NCI-H524 treated with DMSO at 0.1 percent for 48 hours (cell line): ENCODE data around the gene CACNA2D3.
"Not testable (repeated sequence)": the region's sequence is repeated elsewhere in the genome, so short reads cannot be mapped to it uniquely, and the experiment has no call there.

Experiments used
- DNase-seq: peaks from one replicate; lab custom pipeline; 2025; lab: John Stamatoyannopoulos, UW

CACNA2D3 gene

DNA sequence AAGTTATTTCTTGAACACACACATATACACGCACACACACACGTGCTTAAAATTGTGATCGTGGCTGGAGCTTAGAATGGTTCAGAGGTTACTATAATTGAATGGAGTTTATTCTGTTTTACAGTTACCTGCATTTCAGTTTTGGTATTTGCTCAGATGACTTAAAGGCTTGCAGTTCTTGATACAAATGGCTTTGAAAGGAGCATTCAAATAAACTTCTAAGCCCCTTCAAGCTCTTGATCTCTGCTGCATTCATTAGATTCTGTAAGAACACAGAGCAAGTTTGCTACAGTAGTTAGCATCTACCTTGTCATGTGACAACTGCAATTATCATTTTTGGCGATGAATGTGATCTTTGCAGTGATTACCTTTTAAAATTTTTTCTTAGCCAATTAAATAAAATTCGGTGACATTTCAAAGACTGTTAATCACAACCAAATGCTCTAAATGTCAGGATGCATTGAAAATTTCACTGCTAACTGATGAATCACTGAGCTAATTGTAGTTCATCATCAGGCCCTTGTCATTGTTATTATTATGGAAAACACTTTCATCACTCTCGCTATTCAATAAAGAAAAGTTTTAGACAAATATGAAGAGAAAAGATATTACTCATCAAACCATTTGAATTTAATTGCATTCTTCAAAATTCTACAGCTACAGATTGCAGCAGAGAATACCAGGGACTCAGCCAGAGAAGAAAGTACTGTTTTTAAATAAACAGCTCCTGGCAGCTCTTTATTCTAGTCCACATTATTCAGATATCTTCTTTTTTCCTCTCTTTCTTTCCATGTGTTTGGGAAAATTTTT, 509.4 kb downstream of the CACNA2D3 start:
- no peak for DNase-seq

DNA sequence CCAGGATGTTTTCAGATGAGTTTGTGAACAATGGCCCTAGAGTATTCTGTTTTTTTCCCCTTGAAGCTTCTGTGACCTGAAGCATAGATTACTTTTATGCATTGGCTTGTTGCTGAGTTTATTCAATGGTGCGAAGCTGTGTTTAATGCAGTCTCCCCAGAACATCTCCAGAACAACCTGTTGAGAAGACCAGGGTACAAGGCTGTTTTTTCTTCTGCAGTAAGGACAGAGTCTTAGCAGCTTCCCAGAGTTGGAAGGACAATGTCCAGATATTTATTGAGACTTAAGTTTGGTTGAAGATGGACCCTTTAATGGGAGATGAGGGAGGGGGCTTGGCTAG, 509.9 kb downstream of the CACNA2D3 start:
- DNase-seq: no peak

DNA sequence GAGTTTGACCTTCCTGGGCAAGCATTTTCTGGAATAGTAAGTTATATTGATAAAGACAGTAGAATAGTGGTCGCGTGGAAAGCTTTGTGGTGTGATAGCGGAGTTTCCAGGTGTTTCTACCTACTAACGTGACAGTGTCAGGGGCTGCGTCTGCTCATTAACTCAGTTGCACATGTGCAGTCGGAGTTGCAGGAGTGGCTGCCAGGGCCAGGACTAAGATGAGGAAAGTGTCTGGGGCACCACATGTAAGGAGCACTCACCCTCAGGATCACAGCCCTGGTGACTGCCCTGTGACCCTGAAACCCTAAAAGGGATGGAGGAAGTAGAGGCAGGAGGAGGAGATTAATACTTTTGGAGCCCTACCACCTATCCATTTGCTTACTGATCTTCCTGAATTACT, 510.5 kb downstream of the CACNA2D3 start:
- no peak for DNase-seq

DNA sequence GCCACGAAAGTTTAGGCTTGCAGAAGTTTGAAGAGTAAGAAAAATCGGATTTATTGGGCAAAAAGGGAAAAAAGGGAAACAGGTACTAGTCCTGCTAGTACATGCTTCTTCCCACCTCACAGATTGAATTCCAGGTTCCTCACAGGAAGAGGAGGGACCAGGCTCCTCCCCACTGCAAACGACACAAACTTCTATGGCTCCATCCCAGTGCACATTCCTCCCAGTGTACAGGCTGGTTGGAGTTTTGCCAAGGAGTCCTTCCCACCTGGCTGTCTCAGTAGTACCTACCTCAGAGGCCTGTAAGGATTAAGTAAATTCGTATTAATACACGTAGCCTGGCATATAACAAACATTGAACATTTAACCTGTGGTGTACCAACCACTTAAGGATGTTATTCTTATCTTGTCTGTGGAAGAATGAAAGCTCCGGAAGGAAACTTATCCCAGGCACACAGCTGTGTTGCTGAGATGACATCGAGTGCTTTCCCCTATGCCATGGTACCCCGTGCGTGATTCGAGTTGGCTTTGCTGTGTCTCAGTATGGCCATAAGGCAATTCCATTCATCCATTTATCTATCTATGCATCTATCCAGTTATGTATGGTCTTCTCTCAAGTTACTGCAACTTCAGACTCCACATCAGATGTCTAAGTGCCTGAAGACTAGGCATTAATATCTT, 511.2 kb downstream of the CACNA2D3 start:
- no peak for DNase-seq

DNA sequence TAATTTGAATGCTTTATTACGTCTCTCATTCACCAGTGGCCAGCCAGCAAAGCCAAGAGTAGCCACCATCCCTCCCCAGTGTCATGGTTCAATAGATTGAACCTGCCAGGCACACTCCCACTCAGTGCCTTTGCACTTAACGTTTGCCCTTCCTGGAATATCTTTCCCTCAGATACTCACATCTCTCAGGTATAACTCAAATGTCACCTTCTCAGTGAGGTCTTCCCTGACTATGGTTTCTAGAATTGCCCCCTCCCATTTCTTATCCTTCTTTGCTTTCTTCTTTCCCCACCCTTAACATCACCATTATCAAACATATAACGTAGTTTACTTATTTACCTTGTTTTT, 511.7 kb downstream of the CACNA2D3 start:
- DNase-seq: no peak

DNA sequence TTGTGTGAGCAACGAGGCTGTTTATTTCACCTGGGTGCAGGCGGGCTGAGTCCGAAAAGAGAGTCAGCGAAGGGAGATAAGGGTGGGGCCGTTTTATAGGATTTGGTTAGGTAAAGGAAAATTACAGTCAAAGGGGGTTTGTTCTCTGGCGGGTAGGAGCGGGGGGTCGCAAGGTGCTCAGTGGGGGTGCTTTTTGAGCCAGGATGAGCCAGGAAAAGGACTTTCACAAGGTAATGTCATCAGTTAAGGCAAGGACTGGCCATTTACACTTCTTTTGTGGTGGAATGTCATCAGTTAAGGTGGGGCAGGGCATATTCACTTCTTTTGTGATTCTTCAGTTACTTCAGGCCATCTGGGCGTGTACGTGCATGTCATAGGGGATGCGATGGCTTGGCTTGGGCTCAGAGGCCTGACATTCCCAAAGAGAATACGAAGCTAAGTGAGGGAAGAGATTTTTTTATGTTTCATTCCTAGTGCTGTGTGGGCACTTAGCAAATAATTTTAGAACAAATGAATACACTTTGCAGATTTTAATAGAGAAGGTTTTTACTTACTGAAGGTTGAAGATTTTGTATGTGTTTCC, 517.5 kb downstream of the CACNA2D3 start:
- DNase-seq: not testable (repeated sequence)

DNA sequence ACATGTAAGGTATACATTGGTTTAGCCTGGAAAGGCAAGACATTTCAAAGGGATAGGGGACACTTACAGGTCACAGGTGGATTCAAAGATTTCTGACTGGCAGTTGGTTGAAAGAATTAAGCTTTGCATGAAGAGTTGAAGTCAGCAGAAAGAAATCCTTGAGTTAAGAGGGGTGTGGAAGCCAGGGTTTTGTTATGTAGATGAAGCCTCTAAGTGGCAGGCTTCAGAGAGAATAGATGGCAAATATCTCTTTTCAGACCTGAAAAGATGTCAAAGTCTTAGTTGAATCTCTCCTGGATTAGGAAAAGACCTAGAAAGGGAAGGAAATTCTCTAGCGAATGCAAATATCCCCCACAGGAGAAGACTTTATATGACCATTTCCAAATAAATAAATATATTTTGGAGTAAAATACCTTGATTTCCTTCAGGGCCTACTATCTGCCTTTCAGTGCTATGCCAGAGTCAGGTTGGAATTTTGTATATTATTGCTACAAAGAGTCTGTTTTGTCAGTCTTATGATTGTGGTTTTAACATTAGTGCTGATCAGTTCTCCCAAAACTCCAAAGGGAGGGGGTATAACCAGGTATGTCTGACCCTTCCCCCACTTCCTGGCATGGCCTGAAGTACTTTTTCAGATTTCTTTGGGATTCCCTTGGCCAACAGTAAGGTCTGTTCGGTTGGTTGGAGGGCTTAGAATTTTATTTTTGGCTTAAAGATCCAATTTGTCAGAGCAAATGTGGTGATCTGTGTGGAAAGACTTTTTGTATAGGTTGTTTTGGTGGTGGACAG, 519.1 kb downstream of the CACNA2D3 start:
- DNase-seq: no peak

DNA sequence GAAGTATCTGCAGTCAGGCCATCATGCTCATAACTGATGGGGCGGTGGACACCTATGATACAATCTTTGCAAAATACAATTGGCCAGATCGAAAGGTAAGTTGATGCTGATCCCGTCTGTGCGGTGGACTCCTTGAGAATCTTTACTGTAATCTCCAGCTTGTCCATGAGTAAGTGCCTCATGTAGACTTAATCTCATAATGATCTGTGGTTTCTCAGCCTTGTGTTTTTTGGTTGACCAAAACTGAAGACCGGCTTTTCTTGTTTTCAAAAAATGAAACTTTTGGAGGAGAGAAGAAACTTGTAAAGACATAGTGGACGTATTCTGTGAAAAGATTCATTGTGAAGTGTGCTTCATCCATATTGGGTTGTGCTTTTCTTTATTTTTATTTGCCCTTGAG, 519.8 kb downstream of the CACNA2D3 start:
- DNase-seq: no peak

DNA sequence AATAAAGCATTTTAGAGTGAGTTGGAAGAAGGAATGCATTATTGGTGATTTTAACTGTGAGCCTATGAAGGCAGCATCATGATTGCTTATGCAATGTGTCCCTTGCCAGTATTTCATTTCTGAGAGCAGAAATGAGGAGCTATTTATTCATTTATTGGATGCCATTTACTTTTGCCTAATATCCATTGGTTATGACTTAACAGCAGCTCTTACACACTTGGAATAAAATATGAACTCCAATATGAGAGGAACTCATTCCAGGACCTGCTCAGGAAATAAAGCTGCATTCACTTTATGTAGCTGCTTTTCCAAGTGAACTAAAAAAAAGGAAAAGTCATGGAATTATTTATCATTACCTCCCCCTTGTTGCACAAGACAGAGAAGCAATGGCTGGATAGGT, 525.4 kb downstream of the CACNA2D3 start:
- DNase-seq: no peak

DNA sequence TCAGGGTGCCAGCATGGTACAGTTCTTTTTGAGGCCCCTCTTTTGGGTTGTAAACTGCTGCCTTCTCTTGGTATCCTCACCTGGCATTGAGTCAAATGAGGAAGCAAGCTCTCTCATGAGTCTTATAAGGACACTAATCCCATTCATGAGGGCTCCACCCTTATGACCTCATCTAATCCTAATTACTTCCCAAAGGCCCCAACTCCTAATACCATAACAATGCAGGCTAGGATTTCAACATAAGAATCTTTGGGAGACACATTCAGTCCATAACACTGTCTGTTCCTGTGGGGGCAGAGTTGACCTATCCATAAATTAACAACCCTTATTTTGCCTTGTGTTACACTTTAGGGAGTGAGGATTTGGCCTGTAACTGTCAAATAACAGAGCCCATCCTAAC, 527.2 kb downstream of the CACNA2D3 start:
- no peak for DNase-seq

DNA sequence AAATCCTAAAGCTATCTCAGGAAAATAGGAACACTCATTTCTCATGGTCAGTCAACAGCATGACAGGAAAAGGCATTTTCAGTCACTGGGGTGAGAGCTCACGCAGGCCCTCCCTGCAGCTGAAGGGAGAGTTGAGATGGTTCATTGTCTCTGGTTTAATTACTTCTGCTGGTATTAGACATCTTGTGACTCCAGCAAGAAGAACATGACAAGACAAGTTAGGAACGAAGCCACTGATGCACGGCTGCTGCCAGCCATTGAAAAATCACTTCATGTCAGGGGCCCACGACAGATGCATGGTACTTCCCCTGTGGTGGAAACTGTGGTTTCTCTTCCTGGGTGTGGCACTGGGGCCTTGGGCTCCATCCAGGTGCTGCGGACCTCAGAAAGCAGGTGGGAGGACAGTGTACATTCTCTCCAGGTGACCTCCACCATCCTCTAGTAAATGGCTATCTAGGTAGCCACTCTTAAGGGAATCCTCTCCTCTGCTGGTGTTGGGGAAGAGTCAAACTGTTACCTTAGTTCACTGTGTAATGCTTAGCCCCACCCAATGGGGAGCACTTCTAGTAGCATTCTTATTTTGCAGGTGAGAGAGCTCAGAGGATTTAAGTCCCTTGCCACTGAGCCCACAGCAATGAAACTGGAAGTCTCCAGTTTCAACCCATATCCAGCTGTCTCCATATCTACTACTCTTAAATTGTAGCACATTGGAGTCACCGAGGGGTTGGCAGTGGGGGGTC, 531.3 kb downstream of the CACNA2D3 start:
- no peak for DNase-seq

DNA sequence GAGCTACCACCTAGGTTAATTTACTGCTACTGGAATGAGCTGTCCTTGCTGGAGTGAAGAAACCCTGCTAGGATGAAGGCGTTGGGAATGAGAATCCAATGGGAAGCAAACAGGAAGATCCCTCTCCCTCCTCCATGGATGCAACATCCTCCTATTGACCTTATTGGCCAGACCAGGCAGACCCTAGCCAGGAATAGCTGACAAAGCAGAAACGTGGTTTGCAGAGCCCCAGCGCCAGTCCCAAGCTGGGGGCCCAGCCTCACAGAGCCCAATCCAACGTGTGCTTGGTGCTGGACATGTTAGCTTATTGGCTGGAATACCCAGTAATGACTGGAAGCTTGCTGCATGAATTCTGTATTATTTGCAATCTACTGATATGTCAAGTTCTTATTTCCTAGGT, 532.4 kb downstream of the CACNA2D3 start:
- no peak for DNase-seq

DNA sequence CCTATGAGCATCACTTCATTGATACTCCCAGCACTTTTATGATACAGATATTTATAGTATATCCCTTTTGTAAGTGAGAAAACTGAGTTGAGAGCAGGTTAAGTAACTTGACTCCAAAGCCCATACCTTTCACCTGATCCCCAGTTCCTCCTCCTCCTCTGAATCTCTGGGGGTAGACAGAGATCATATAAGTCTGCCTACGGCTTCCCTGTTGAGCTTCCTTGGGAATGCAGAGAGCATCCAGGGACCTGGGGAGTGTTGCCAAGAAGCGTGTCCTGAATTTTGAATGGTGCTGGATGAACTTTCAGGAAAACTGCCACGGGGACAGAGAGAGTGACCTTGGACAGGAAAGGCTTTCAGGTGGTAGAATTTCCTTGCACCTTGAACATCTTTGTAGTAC, 537.0 kb downstream of the CACNA2D3 start:
- DNase-seq: no peak

DNA sequence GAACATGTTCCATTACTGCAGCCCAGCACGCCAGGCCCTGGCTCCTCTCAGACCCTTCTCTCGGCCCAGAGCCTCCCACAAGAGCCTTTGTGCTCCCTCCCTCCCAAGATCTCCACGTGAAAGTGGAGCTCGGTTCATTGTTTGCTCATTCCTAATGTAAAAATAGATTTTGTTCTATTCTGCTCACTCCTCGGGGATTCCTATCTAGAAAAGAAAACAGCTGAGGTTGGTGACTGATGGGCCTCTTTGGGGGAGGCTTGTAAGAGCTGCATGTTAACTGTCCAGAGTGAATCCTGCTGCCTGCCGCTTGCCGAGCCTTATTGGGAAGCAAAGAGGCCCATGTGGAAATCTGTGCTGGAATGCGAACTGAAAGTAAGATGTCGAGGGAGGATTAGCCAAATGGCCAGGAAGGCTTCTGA, 538.4 kb downstream of the CACNA2D3 start:
- DNase-seq: no peak

DNA sequence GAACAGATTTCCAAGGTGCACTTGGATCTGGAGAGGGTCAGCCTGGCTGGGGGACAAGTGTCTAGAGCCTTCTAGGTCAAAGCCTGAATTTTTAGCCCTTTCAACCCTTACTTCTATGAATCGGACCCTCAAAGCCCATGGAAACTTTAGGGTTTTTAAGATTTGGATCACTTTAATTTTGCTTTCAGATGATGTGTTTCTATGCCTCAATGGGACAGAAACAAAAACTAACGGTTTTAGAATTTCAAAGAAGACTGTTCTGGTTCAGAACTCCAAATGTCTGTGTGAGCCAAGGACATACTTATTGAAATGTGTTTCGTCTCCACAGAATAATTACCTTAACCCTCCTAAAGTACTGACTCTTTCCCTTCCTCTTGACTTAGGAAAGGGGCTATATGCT, 538.8 kb downstream of the CACNA2D3 start:
- DNase-seq: no peak

DNA sequence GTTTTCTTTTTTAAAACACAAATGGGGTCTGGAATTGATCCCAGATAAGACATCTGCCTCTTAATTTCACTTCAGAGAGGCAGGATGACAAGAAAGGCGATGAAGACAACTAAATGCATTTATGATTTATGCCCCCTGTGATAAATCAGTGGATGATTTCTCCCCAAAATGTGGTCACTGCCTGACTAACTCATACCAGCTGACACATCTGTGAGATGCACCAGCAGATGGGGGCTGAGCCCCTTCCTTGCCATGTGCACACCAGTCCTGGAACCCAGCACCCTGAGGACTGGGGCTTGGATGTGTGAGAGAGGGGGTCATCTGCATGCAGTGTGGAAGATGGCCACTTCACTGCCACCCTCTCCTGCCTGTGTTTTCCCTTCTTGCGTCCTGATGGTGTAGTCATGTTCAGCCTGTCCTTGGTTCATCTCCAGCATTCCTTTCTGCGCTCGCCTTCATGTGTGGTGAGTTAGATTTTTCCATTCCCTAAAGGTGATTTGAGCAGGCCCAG, 541.2 kb downstream of the CACNA2D3 start:
- no peak for DNase-seq

DNA sequence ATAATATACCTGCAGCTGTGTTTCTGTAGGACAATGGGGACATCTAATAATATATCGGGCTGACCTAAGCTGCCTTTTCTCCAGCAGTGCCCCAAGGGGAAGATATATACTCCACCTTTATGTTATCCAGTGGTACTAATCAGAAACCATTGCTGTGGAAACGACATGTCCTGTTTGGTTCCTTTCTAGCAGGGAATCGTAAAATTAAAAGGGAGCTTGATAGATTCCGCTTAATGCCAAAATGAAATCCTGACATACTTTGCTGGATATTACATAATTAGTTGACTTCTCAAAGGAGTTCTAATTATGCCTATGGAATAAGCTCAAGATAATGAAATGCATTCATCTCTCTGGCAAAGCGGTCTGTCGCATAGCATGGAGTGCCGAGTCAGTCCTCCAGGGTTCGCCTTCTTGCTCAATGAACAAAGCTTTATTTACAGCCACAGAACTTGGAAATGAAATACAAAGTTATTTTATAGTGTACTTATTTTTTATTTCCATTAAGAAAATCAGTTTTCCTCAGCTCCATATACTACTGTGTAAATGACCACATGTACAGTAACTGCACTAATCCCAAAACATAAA, 542.8 kb downstream of the CACNA2D3 start:
- no peak for DNase-seq

DNA sequence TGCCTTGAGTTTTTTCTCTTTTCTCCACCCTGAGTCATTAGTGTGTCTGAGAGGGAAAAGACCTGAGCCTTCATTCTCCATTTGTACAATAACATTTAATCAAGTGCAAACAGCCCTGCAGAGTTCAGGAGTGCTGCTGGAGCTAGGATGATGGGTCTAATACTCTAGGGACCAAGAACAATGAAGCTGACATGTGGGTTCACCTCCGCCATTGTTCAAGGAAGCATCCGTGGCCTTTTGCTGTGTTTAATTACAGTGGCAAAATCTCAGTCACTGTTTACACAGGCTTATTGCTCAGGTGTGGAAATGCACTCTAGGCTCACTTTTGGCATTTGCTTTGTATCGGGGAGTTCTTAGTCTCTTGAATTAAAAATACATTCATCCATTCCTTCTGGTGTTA, 545.9 kb downstream of the CACNA2D3 start:
- DNase-seq: no peak

DNA sequence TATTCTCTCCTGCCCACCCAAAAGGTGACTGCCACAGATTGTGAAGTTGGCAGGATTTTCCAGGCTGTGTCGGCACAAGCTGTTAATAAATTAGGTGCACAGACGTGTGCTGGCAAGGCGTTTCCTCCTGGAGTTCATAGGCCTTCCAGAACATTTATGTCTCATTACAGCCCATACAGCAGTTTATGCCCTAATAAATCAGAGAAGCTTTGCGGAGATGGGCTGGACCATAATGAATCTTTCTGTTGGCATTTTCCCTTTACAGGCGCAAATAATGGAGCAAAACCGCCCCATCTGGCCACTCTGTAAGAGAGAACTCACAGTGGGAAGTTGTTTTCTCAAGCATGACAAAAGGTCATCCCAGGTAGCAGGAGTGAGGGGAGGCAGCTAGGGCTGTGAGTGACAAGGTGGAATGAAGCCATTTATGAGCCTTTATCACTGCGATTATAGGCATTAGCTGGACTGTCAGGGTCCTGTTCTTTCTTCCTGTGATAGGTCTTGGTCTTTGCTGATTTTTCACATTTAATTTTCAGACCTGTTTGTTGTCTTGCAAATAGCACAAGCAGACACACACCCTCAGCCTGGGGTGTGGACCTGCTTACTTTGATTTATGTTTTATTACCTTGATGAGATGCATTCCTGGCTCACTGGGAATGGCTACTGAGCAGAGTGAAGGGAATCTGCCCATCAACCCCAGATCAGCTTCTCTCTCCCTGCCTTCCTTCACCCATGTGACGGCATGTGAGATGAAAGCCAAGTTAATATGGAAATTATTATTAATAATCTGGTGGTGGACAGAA, 548.0 kb downstream of the CACNA2D3 start:
- DNase-seq: no peak

DNA sequence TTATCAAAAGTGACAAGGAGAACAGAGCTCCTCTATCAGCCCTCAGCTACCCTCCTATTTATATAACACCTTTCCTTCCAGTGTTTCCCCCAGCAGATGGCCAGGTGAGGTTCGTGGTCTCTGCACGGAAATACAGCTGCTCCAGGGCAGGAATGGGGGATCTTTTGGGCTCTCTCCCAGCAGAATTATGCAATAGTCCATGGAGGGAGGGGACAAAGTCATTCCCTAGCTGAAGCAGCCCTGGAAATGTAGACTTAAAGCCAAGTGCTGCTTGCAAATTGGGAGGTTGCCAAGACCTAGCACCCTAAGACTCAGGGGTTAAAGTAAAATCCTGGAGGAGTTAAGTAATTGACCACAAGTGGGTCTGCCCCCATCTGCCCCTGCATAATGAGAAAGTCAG, 549.2 kb downstream of the CACNA2D3 start:
- DNase-seq: no peak

DNA sequence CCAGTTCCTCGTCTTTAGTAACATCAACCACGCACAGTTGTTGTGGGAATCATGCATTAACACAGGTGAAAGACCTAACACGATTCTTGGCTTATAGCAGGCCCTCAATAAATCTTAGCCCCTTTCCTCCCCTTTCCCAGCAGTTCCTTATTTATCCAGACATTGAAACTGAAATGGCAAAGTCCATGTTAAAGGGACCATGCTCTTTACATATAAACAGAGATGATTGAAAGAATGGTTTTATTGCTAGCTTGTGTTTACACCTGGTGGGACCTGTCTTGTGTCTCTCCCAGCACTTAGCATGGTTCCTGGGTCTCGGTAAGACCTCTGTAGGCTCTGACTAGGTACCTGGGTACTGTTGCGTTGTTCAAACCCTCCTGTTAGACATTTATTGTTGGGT, 553.7 kb downstream of the CACNA2D3 start:
- DNase-seq: no peak
